HG03457 (cell line): ENCODE measurements around the gene EEIG2.

Experiments used
- ATAC-seq: cut with Tn5 transposase; IDR thresholded peaks from one replicate; pipeline ENCODE4 v1.9.1; 2021; ENCODE audit warnings: moderate number of reproducible peaks; ENCODE audit not compliant: unreplicated experiment

EEIG2 gene

GRCh38 chr1:108575375-108575774 lies 15.5 kb downstream of the EEIG2 start:
- ATAC-seq: no peak

DNA sequence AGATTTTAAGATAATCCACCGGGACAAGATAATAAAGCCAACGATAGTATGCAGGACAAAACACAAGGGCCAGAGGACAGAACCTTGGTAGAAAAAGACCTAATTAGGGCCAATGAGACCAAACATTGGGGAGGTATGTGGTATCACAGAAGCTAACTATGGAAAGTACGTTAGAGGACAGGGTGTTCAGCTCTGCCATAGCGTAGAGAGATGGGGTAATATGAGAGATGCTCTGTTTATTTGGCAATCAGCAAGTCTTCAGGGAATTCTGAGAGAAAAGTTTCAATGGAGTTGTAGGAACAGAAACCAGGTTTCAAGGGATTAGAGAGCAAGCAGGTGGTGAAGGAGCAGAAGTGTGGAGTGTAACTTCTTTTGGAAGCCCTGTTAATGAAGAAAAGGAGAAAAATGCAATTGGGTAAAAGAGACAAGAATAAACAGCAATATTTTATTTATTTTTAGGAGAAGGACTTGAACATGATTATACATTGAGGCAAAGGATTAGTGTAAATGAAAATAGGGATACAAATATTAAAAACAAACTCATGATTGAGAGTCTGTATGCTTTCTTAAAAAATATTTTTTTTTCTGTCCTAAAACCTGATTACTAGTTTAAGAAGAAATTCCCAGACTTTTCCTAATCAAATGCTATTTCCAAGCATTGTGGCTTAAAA lies 24.0 kb downstream of the EEIG2 start:
- ATAC-seq: no peak

GRCh38 chr1:108584428-108584856 lies 24.5 kb downstream of the EEIG2 start:
- ATAC-seq: no peak

DNA sequence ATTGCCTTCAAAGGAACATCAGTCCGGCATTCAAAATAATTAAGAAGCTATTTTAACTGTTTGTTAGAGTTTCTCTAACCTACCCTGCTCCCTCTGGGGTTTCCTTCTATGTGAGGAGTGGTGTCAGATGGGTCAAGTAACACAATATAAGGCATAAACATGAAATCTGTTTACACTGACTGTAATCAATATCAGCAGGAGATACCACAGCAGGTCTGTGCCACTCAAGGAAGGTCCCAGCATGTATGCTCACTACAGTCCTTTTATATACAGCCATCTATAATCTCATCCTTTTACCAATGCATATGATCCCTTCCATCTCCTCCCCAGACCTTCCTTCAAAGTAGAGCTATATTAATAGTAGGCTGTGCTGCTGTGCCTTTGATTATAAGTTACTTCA lies 25.4 kb downstream of the EEIG2 start:
- ATAC-seq: no peak

- ATAC-seq: no peak
Measured at GRCh38 chr1:108590441-108590840, 30.5 kb downstream of the EEIG2 start.

DNA sequence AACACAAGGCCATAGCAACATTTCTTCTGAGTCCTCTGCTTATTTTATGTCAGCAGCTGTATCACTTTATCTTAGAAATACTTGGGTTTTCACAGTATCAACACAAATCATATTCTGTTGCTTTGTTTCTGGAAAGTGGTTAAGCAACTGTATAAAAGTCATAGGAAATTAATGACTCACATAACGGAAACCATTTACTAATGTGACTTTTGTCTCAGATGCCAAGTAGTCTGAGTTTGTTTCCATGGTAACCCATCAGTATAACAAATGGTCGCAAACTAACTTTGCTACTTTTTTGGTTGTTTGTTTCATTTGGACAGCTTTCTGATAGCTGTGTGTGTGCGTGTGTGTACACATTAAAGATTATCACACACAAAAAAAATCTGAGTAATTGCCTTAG lies 31.1 kb downstream of the EEIG2 start:
- no peak for ATAC-seq

GRCh38 chr1:108591466-108591865 lies 31.6 kb downstream of the EEIG2 start:
- no peak for ATAC-seq

DNA sequence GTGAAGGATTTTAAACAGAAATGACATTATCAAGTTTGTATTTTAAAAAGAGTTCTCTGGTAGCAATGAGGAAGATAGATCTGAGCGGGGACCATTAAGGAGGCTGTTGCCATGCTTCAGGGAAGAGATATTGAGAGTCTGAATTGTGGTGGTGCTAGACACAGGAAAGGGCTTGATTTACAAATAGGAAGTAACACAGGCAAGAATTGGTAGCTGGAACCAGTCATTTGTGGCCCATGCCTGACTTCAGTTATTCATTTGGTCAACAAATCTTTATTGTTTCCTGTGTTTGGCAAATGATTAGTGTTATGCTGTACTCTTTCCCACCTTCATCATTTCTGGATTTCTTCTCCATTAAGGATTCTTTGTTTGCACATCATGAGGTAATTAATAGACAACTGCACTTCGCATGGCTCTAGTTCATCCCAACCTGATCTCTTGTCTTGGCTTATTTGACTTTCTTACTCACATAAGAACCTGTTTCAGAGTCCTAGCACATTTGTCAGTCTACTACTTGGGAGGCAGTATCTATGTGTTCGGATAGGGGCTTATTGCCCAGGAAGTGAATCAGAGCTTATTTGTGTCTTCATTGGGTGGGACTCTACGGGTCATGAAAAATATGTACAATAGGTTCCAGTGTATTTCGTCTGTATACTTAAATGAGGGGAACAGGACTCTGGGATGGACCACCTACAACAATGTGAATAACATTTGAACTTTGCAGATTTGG lies 32.3 kb downstream of the EEIG2 start:
- no peak for ATAC-seq

- no peak for ATAC-seq
Measured at GRCh38 chr1:108593448-108593847, 33.5 kb downstream of the EEIG2 start.

DNA sequence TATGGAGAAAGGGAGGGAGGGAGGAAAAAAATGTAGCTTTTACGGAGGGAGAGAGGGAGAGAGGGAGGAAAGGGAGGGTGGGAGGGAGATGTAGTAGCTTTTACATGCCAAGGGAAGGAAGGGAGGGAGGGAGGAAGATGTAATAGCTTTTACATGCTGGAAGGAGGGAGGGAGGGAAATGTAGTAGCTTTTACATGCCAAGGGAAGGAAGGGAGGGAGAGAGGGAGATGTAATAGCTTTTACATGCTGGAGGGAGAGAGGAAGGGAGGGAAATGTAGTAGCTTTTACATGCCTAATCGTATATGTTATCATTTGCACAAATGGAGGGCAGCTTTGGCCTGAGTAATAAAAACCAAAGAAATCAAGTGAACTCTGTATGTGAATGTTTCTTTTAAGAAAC lies 35.6 kb downstream of the EEIG2 start:
- ATAC-seq: no peak

DNA sequence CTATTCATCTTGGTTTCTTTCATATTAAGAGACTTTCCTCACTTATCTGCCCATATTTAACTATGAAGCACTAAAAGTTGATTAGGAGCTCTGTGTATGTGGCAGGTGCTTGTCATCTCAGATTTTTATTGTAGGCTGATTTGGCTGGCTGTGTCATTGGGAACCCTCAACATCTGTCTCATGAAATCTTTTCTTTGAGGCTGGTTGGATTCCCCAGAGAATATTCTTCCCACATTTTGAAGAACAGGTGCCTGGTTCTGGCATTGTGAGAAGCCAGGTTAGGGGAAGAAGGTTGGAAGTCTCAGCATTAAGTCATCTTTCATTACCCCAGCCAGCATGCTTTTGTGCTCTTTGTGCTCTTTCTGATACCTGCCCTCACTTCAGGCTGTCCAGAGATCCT lies 37.1 kb downstream of the EEIG2 start:
- no peak for ATAC-seq

DNA sequence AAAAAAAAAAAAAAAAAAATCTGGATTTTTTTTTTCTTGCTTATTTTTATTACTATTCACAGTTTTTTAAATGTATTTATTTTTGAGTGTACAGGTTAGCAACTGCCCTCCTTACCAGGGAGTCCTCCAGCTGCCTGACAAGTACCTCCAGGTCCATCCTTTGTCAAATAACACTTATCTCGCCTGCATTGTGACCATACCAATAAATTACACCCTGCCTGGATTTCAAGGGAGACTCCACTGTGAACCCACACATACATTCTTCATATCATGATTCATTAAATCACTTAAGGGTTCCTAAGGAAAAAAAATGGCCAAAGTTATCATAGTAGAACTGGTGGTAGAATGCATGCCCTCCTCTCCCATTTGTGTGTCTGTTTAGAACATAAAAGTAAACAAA lies 38.4 kb downstream of the EEIG2 start:
- no peak for ATAC-seq

DNA sequence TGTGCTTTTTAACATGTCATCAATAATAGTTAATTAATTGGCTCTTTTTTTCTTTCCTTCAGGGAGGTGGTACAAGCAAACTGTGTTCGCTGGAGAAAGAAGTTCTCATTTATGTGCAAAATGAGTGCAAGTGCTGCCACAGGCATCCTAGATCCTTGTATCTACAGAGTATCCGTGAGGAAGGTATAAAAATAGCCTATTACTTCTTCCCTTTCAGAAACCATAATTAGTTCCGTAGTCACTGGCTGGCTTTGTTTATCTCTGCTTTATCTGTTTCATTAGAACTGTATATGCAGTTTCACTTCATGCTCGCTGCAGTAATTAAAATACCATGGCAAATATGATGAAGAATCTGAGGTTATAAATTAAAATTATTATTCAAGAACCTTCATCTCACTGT lies 40.6 kb downstream of the EEIG2 start:
- ATAC-seq: no peak

- ATAC-seq: no peak
Measured at GRCh38 chr1:108601708-108602410, 42.0 kb downstream of the EEIG2 start.

DNA sequence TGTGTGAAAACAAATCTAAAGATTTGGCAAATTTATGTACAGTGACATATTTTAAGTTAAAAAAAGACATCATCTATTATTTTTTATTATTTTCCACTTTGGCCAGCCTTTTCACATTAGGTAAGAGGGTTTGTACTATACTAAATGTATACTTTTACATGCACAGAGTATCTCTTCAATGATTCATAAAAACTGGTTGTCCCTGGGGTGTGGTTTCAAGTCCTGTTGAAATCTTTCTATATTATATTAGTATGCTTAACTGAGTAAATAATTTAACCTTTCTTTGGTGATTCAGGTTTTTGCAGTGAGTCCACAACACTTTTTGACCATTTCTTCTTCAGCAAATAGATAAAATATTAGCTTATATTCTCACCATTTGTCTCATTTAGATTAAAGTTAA lies 45.7 kb downstream of the EEIG2 start:
- no peak for ATAC-seq

- ATAC-seq: no peak
Measured at GRCh38 chr1:108606478-108606877, 46.6 kb downstream of the EEIG2 start.

GRCh38 chr1:108609483-108610049 lies 49.7 kb downstream of the EEIG2 start:
- ATAC-seq: no peak
